ENCODE measurements around the gene RPS16.

DNA sequence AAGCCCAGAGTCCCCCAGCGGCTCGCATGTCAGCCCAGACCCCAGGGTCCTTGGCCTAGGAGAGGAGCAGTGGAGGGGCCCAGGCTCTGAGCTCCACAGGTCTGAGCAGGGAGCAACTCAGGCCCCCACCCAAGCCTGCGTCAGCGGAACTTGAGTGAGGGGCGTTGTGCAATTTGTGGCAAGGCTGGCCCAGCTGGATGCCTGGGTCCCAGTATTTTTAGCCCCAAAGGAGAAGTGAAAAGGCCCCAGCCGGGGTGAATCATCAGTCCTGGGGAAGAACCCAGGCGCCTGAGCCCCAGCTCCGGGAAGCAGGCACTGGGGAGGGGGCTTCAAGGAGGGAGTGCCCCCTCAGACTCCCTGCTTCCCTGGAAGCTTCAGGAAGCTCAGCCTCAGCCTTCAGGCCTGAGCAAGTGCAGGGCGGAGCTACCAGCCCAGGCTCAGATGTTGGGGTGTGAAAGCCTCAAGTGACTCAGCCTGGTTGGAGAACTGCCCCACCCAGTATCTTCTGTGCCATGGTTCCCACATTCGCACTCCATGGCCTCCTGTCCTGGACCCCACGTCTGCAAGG, 37.4 kb downstream of the RPS16 start:
- TF ChIP-seq, protein P1, sequence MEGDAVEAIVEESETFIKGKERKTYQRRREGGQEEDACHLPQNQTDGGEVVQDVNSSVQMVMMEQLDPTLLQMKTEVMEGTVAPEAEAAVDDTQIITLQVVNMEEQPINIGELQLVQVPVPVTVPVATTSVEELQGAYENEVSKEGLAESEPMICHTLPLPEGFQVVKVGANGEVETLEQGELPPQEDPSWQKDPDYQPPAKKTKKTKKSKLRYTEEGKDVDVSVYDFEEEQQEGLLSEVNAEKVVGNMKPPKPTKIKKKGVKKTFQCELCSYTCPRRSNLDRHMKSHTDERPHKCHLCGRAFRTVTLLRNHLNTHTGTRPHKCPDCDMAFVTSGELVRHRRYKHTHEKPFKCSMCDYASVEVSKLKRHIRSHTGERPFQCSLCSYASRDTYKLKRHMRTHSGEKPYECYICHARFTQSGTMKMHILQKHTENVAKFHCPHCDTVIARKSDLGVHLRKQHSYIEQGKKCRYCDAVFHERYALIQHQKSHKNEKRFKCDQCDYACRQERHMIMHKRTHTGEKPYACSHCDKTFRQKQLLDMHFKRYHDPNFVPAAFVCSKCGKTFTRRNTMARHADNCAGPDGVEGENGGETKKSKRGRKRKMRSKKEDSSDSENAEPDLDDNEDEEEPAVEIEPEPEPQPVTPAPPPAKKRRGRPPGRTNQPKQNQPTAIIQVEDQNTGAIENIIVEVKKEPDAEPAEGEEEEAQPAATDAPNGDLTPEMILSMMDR (IDR thresholded peaks at IDR 0.05) = no peak
- TF ChIP-seq POLR2A (IDR thresholded peaks at IDR 0.05) = no peak
